ENCODE data around the gene KIAA2012.

DNA sequence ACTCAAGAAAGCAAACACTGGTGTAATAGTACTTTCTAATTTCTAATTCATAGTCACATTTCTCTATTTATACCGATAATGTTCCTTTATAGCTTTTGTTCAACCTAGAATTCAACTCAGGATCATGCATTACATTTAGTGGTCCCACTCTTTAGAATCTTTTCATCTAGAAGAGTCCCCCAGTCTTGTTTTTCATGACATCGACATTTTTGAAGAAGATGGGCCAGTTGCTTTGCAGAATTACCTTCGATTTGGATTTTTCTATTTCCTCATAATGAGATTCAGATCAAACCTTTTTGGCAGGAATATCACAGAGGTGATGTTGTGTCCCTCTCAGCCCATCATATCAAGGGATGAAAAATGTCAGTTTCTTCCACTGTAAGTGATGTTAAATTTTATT, 35.3 kb downstream of the KIAA2012 start:
- TF ChIP-seq SUZ12 (IDR thresholded peaks at IDR 0.05): no peak
- TF ChIP-seq FOXA1 (IDR thresholded peaks at IDR 0.05): no peak
- no peak for TF ChIP-seq CTBP1 (IDR thresholded peaks at IDR 0.05; ENCODE audit: borderline replicate concordance)
- no peak for TF ChIP-seq HDGF (IDR thresholded peaks at IDR 0.05; ENCODE audit: borderline replicate concordance)
- no peak for TF ChIP-seq SP1 (IDR thresholded peaks at IDR 0.05)
- TF ChIP-seq ZNF384 (IDR thresholded peaks at IDR 0.05): no peak
- TF ChIP-seq PKNOX1 (IDR thresholded peaks at IDR 0.05): no peak
- no peak for TF ChIP-seq BHLHE40 (IDR thresholded peaks at IDR 0.05; ENCODE audit: borderline replicate concordance)
- no peak for TF ChIP-seq ARNT (IDR thresholded peaks at IDR 0.05)
- no peak for TF ChIP-seq TARDBP (IDR thresholded peaks at IDR 0.05)
